Erythroblast (primary cell): ENCODE results near the gene PJA2.

Experiments
- DNase-seq, 2 experiments: peaks; one replicate each; lab custom pipeline; 2025; lab: John Stamatoyannopoulos, UW
- GATA1 ChIP-seq: IDR thresholded peaks from 2 replicates; pipeline ENCODE4 v1.6.1; 2011; ENCODE audit warnings: low read depth, mild to moderate bottlenecking, control low read depth, low read length, moderate library complexity
- POLR2A ChIP-seq: IDR thresholded peaks from 2 replicates; pipeline ENCODE4 v1.6.1; 2011; ENCODE audit warnings: mild to moderate bottlenecking, low read length

PJA2 gene

DNA sequence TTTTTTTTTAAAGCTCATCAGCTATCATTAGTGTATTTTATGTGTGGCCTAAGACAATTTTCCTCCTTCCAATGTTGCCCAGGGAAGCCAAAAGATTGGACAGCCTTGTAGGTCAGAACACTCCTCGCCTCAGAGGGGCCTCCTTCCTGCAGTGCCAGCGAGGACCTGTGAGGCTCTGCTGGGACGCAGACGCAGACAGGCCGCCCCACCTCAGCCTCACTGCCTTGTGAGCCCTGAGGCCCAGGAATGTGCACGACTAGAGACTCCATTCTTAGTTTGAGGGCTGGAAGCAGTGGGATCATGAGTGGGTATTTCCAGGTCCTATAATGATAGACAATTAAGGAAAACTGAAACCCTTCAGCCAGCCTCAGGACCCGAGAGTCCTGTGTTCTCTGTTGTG lies 85.4 kb downstream of the PJA2 start:
- no peak for TF ChIP-seq POLR2A
- no peak for TF ChIP-seq GATA1
- no peak for DNase-seq

DNA sequence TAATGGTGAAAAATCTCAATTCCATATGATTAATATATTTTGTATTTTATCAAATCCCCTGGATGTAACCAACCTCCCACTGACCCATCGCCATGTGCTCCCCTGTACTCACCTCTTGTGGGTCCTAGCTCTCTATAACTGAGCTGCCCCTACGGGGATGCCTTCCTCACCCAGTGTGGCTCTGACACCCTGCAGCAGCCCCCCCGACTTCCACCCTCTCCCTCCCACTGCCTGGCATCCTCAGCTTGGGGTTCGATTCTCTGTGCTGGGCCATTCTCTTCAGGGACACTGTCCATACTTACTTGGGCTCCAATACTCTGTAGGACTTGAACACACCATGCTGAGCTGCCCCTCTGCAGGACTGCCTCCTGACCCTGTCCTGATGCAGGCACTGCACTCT lies 87.1 kb downstream of the PJA2 start:
- no peak for DNase-seq
- TF ChIP-seq GATA1 (no peak), POLR2A (no peak)

DNA sequence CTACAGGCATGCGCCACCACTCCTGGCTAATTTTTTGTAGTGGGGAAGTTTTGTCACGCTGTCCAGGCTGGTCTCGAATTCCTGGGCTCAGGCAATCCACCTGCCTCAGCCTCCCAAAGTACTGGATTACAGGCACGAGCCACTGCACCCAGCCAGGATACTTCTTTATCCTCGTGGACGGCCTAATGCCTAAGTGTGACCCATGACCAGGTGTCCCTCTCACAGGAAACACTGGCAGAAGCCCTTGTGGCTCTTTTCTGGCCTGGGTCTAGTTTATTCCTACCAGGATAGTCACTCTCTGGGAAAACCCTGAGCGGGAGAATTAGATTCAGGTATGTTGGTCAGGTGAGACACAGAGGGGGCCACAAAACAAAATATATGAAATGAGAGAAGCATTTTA lies 90.4 kb downstream of the PJA2 start:
- TF ChIP-seq POLR2A: no peak
- no peak for TF ChIP-seq GATA1
- no peak for DNase-seq

DNA sequence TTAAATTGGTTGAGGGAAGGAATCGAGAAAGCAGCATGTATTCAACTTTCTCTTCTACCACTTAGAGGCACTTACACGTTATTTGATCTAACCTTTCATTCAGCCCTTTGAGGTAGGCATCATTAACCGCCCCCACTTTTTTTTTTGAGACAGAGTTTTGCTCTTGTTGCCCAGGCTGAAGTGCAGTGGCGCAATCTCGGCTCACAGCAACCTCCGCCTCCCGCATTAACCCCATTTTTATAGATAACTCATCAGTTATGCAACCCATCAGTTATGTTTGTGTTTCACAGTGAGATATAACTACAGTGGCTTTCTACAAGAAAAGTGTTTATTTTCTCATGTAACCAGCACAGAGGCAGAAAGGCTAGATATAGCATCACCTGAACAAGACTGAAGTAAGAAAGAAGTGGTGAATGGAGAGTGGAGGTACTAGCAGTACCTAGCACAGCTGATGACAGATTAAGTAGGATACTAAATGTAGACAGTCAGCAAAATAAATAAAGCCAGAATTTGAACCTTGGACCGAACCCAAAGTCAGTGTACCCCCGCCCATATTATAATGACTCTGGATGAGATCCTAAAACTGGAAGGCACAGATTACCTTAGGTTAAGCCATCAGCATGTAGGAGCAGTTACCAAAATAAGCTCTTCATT lies 91.2 kb downstream of the PJA2 start:
- DNase-seq: no peak
- TF ChIP-seq POLR2A (no peak), GATA1 (no peak)

DNA sequence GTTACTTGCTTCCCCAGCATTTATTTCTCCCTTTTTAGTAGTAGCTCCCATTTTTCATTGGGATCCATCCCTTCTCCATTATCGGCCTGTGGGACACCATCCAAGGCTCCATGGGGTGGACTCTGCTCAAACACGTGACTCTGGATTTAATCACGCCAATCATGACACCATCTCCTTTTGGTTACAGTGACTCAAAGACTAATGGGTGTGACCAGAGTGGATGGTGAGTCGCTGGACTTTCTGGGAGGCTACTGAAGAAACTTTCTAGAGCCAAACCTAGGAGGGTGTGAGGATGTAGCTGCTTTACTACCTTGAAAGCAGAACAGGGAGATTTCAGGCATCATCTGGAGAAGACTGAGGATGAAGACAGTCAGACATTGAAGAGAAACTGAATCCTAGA lies 93.1 kb downstream of the PJA2 start:
- TF ChIP-seq GATA1 (no peak), POLR2A (no peak)
- DNase-seq: peak in 1 of 2 experiments; percentile 25

DNA sequence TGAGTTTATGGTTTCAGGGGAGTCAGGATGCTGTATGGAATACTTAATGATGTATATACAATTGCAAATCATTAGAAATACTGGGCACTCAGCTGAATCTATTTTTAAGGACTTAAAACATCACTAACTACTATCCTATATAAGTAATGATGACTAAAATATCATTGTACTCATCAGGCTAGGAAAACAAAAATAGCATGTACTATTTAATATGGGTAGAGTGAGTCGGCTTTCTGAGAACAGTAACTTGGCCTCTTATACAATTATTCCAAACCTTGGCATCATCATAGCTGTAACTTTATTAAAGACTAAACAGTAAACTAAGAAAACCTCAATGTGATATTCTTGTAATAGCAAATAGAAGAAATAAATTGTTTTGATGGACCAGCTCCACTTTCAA lies 94.5 kb downstream of the PJA2 start:
- no peak for TF ChIP-seq GATA1
- no peak for TF ChIP-seq POLR2A
- DNase-seq: no peak

DNA sequence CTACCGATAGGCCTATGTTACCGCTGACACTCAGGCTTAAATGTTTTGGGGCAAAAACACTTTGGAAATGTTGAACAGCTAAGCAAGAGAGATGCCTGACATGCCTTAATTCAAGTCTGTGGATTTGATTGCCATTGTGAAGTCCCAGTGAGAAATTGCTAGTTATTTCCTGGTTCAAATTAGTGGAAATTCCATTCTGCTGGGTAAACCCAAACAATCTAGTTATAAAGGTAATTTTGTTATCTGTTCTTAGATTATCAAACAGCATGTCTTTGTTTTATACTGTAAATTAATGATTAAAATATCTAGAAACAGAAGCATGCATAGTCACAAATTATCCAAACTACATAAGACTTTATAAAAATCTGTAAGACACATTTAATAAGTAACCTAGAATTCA lies 96.6 kb downstream of the PJA2 start:
- TF ChIP-seq POLR2A (no peak), GATA1 (no peak)
- no peak for DNase-seq

DNA sequence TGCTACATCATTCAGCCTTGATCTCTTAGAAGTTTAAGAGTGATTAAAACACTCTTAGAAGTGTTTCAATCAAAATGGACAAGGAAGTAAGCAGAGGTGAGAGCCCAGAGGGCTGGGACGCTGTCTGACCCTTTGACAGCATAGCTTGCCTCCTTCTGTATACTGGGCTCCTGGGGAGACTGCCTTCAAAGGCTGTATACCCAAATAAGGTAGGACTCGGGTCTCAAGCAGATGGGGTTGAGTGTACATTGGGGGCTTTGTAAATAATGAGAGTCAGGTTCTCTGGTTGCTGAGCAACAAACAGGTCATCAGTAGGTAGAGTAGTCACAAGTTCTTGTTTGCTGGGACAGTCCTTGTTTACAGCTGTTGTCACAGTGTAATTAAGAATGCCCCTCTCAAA lies 97.1 kb downstream of the PJA2 start:
- TF ChIP-seq POLR2A (no peak), GATA1 (no peak)
- no peak for DNase-seq

DNA sequence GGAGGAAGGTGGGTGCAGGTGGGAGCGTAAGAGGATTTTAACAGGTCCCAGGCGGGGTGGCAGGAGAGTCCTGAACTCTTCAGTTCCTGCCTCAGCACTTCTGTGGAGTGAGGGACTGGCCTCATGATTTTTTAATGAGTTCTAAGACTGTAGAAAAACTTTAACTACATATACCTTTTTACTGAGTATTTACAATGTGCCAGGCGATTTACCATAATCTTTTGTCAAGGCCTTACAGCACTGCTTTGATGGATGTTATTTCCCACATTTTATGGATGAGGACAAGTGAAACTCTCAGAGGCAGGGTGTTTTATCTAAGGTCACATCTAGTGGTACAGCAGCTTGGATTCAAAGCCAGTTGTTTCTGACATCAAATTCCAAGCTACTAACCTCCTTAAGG lies 99.5 kb downstream of the PJA2 start:
- TF ChIP-seq GATA1 (no peak), POLR2A (no peak)
- no peak for DNase-seq

DNA sequence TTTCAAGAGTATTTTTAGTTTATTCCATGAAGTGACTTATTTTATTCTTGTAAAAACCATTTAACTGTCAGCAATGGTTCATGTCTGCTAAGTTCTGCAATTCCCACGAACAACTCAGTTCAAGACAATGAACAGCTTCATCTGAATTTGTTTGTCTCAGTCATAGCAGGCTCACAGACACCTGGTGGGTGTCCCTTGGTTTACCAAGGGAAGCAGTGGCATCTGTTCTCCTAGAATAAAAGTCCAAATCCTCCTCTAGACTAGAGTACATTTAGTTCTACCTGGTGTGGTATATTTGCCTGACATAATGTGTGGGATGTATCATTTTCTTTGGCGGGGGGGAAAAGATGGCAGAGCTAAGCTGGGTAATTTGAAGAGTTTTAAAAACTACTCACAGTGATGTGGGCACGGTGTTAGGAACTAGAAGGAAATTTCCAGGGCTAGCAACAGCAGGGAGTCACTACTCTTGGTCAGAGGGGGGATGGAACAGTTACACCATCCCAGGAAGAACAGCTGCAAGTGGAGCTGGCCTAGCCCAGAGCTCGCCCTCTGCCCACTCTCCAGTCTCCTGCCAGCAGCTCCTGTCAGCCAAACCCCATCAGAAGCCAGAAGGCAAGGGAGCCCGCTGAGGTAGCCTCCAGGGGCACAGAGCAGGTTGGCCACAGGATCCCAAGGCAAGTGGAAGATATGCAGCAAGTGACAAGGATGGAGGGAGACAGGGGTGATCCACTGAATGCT lies 100.3 kb downstream of the PJA2 start:
- no peak for TF ChIP-seq GATA1
- TF ChIP-seq POLR2A: no peak
- DNase-seq: no peak

DNA sequence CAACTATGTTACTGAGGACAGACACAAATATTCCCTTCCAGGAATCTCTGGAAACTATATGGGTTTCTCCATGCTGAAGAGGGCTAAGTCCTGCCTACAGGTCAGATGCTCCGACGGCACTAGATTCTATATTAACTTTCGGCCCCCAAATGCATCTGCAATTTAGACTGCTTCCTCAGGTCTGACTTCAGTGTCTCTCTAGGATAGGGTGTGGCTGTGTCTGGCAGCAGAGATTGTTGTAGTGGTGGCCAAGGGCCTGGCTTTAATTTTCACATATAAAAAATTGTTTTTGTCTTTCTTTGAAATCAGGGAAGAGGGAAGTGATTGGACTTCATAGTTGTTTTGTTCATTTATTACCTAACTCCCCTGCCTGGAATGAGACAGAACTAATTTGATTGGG lies 101.8 kb downstream of the PJA2 start:
- no peak for DNase-seq
- TF ChIP-seq POLR2A: no peak
- no peak for TF ChIP-seq GATA1

DNA sequence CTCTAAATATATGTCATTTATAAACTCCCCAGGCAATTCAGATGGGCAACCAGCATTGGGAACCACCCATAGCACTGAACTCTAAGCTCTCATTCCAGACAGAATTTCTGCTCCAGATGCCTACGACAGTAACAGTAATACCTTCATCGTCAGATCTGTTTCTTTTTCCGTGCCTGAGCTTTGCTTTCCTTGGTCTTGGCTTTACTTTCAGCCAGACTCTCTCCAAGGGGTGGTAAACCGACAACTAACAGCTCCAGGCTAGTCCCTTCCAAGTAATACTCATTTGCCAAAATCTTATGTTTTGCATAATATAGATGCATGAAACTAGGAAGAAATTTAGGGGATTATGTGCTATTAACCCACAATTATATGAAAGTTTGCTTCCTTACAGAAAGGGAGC lies 102.3 kb downstream of the PJA2 start:
- TF ChIP-seq POLR2A (no peak), GATA1 (no peak)
- no peak for DNase-seq

DNA sequence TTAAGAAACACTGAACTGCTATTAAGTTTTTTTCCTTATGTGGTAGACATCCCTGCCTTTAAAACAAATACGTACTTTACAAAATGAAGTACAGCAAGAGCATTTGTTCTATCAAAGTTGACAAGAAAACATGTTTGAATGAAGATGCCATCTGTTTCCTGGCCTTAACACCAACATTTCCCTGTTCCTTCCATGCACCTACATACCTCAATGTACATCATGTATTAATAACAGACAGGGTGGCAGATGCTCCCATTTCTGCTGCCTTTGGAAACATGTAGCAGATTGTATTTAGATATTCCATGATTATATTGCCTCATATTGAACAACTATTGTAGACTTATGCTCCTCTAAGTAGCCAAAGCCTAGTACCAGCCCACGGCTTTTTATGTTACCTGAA lies 104.4 kb downstream of the PJA2 start:
- TF ChIP-seq GATA1 (no peak), POLR2A (no peak)
- DNase-seq: no peak

DNA sequence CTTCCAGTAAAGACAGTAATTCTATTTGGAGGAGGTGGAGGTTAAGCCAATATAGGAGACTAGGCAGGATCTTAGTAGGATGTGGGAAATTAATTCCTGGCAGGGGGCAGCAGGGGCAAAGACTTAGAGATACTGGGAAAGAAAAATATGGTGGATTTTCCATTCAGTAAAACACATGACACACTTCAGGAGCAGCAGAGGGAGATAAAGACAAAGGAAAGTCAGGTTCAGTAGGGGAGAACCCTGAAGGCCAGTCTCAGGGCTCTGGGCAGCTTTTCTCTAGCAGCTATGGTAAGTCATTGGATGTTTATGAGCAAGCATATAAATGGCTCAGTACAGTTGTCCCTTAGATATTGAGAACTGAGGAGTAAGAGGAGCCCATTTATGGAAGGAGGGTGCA lies 105.5 kb downstream of the PJA2 start:
- DNase-seq: peak in 1 of 2 experiments; percentile 5
- TF ChIP-seq POLR2A (no peak), GATA1 (no peak)

DNA sequence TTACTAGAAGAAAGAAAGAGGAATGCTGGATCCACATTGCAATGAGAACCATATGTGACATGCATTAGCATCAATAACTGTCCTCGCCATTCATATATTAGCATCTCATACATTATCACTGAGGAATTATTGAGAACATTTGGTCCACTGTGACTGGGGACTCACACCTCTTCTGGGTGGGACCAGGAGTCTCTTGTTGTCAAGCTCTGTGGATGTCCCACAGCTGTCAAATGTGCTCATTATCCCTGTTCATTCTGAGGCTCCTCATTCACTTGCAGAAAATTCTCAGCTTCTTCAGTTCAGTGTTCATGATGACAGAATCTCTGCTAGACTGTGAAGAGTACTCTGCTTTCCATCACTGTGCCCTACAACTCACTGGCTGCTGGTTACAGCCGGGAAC lies 109.4 kb downstream of the PJA2 start:
- DNase-seq: no peak
- TF ChIP-seq POLR2A (no peak), GATA1 (no peak)
